Lower leg skin (tissue), 4 donors: ENCODE data around the gene ECSCR. TPM values are rescaled to one million over a fixed set of nuclear protein-coding genes. Genes with fewer than 3 reads are reported as not detected.

ENCODE experiments used
- DNase-seq, 2 donors: peaks; one replicate each; pipeline ENCODE4 v3.0.0-alpha.2; 2019; ENCODE audit warnings: low spot score in 2 of 2
- H3K4me3 ChIP-seq: fragments of 200-600 bp; sonication (generic); 2 replicates; pipeline ENCODE4 v1.5.1; 2017; ENCODE audit warnings: mild to moderate bottlenecking, low read depth; ENCODE audit not compliant: poor library complexity, severe bottlenecking
- POLR2A ChIP-seq, 2 donors: fragments of 450-650 bp; IDR thresholded peaks; one replicate each; pipeline ENCODE4 v1.6.1; 2016 to 2017; ENCODE audit warnings: antibody characterized with exemption in 2 of 2, mild to moderate bottlenecking in 1 of 2, moderate library complexity in 1 of 2
- WGBS, 2 donors: methylation state at CpG; one replicate each; pipeline ENCODE4 v1.1.5; 2018; 5-methylcytosine and 5-hydroxymethylcytosine counted together
- intact Hi-C: fragments of 100-400 bp; cut with DNase I; formaldehyde crosslinking; loops from one replicate; pipeline ENCODE4 v1.15.0; 2023; ENCODE audit warnings: low total_unique reads
- total RNA-seq, 4 donors: library from RNA; depleted of rRNA; stranded (reverse); fragments of >200 nt; gene quantifications; one replicate each; pipeline ENCODE4 v1.1.0, GENCODE V29; 2016
- TF ChIP-seq, protein P1 (sequence below), 3 donors: fragments of 450-650 bp; IDR thresholded peaks; one replicate each; pipeline ENCODE4 v1.5.1; 2016; ENCODE audit warnings: antibody characterized with exemption in 3 of 3, mild to moderate bottlenecking in 3 of 3, moderate library complexity in 2 of 3

The ECSCR gene
- total RNA-seq, 4 donors from 2014 or later: 1.4 to 15.0 (median 9.3) TPM

DNA sequence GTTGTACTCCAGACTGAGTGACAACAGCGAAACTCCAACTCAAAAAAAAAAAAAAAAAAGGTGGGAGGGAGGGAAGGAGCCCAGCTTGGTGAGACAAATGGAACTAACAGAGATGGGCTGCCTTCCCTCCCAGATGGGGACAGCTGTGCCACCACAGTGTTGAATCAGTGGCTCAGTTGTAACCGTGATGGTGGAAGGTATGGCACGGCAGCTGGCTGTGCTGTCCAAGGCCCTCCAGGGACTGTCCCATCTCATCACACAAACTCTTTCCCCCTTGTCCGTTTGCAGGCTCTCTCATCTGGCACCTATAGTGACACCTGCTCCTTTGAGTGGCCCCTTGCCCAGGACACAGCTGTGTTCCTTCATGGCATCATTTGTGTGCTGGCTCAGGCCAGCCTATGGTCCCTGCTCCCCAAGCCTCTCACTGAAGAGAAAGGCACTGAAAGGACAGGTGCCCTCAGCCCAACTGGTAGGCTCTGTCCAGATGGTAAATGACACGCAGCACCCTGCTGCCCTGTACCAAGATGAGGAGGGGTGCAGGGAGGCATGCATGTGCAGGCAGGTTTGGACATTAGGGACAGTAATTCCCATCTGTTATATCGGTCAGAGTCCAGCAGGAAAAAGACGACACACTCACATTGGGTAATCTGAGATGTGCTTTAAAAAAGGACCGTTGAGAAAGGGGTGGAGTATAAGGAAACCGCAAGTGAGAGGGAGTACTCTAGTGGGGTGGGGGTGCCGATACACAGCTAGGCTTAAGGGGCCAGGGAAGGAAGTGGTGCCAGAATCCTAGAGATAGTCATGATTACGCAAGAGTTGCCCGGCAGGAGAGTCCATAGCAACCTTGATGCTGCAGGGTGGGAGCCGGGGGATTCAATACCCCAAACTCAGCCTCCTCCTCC, 12.6 kb upstream of the ECSCR start:
- 63 to 66% methylated on average over 13 of the region's 13 CpGs for WGBS, 2 donors
- intact Hi-C loops: no loop called here
- DNase-seq: peak in 1 of 2 donors; percentile 37

DNA sequence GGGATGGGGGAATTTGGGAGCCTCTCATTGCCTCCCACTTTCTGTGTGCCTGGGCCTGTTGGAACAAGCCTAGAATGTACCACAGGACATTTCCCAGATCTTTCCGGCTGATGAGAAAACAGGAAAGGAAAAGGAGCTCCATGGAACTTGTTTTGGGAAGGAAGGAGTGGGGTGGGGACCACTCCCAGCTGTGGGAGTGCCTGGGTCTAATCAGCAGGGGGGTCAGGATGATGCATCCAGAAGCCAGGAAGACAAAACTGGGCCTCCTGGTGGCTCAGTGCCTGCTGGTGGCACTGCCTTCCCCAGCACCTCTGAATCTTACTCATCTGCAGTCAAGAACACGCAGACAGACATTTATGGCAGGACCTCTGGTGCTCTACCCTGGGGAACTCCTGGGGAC, 11.0 kb upstream of the ECSCR start:
- DNase-seq: no peak
- intact Hi-C loops: no loop called here
- WGBS, 2 donors: 31 to 64% methylated on average over 2 of the region's 2 CpGs
- H3K4me3 ChIP-seq: no peak overlapping the region
- no peak for TF ChIP-seq POLR2A (IDR thresholded peaks at IDR 0.05)
- TF ChIP-seq, protein P1, sequence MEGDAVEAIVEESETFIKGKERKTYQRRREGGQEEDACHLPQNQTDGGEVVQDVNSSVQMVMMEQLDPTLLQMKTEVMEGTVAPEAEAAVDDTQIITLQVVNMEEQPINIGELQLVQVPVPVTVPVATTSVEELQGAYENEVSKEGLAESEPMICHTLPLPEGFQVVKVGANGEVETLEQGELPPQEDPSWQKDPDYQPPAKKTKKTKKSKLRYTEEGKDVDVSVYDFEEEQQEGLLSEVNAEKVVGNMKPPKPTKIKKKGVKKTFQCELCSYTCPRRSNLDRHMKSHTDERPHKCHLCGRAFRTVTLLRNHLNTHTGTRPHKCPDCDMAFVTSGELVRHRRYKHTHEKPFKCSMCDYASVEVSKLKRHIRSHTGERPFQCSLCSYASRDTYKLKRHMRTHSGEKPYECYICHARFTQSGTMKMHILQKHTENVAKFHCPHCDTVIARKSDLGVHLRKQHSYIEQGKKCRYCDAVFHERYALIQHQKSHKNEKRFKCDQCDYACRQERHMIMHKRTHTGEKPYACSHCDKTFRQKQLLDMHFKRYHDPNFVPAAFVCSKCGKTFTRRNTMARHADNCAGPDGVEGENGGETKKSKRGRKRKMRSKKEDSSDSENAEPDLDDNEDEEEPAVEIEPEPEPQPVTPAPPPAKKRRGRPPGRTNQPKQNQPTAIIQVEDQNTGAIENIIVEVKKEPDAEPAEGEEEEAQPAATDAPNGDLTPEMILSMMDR (IDR thresholded peaks at IDR 0.05): no peak

More for the DNA sequence above, 12.6 kb upstream of the ECSCR start:
- H3K4me3 ChIP-seq: no peak overlapping the region
- no peak for TF ChIP-seq POLR2A (IDR thresholded peaks at IDR 0.05)
- TF ChIP-seq, protein P1 (IDR thresholded peaks at IDR 0.05): no peak

DNA sequence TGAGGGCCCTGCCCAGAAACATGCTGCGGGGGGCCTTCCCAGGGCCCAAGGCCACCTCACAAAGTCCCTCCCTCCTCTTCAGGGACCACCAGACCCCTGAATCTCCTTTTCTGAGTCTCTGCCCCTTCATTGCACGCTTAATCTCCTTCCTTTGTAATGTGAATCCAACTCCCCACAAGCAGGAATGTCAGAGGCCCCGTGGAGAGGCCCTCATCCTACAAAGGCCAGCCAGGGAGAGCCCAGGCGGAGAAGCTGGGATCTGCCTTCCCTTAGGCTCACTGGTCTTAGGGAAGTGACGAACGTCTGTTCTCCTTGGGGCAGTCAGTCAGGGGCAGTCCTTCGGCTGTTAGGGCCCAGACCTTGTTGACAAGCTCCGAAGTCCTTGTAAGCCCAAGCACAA, 10.6 kb upstream of the ECSCR start:
- no peak overlapping the region for H3K4me3 ChIP-seq
- TF ChIP-seq, protein P1 (IDR thresholded peaks at IDR 0.05): no peak
- no peak for DNase-seq
- intact Hi-C loops: no loop called here
- WGBS, 2 donors: 61 to 88% methylated on average over 8 of the region's 8 CpGs

DNA sequence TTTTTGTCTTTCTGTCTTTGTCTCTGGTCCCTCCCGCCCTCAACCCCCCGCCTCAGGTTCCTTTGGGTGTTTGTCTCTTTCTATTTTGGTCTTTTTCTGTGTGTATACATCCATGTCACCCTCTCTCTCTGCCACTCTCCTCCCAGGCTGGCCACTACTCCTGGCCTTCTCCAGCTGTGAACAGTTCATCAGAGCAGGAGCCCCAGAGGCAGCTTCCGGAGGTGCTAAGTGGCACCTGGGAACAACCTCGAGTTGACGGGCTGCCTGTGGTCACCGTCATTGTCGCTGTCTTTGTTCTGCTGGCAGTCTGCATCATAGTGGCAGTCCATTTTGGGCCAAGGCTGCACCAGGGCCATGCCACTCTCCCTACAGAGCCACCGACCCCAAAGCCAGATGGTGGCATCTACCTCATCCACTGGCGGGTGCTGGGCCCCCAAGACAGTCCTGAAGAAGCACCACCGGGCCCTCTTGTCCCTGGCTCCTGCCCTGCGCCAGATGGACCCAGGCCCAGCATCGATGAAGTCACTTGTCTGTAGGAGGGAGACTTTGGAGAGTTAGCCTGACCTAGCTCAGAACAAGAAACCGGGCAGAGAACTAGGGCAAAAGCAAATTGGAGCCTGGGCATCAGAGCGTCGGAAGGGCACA, 10.0 kb upstream of the ECSCR start:
- H3K4me3 ChIP-seq: no peak overlapping the region
- no peak for TF ChIP-seq POLR2A (IDR thresholded peaks at IDR 0.05)
- TF ChIP-seq, protein P1 (IDR thresholded peaks at IDR 0.05): no peak
- WGBS, 2 donors: 85 to 86% methylated on average over 13 to 15 of the region's 15 CpGs
- no peak for DNase-seq
- intact Hi-C loops: no loop called here

DNA sequence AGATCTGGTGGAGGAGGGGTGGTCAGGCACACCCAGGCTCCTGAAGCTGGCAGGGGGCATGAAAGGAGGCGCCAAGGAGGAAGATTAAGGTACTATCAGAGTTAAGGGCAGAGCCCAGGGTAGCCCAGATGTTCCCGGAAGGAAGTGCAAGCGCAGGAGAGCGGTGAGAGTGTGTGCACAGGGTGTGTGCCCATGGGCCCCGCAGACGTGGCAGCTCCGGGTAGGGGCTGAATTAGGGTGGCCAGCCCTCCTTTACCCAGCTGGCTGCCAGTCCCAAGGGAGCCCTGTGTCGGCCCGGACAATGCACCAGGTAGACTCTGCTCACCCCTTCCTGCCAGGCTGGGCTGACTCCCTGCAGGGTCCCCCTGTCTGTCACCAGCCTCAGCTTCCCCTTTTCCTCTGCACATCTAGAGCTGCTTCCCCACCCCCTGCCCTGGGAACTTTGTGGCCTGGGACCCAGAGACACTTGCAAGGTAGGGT, 8.3 kb upstream of the ECSCR start, which contains the start of gene SMIM33:
Gene SMIM33 (plus strand): TSS at position 184 of the 480 bp plus-strand sequence. CDS start 118 bp downstream, at position 302.
- TF ChIP-seq POLR2A (IDR thresholded peaks at IDR 0.05): no peak
- TF ChIP-seq, protein P1 (IDR thresholded peaks at IDR 0.05): no peak
- WGBS, 2 donors: 49 to 64% methylated on average over 9 of the region's 9 CpGs
- intact Hi-C loops: no loop called here
- DNase-seq: no peak
- no peak within 1 kb of the TSS for H3K4me3 ChIP-seq
